Liver (tissue), 3 donors: ENCODE results near the gene KCNIP1.

Experiments used
- CTCF ChIP-seq: fragments of 150-350 bp; IDR thresholded peaks from 2 replicates; pipeline ENCODE4 v1.5.1; 2017; ENCODE audit warnings: improper control_type of control experiment, low read depth, low read length; ENCODE audit not compliant: missing input control
- EGR1 ChIP-seq, 2 donors: IDR thresholded peaks; 2 replicates each; pipeline ENCODE4 v1.6.1; 2016 to 2018; ENCODE audit warnings: antibody characterized with exemption in 2 of 2, low read depth in 2 of 2
- FOXA1 ChIP-seq: IDR thresholded peaks from 2 replicates; pipeline ENCODE4 v1.6.1; 2016; ENCODE audit warnings: antibody characterized with exemption
- GABPA ChIP-seq, 2 donors: IDR thresholded peaks in 1 of 2; conservative IDR thresholded peaks in 1 of 2; 2 replicates each; pipeline ENCODE4 v1.6.1; 2016; ENCODE audit warnings: antibody characterized with exemption in 2 of 2, mild to moderate bottlenecking in 1 of 2, moderate library complexity in 1 of 2
- HNF4G ChIP-seq: IDR thresholded peaks from 2 replicates; pipeline ENCODE4 v1.6.1; 2016; ENCODE audit warnings: antibody characterized with exemption
- JUND ChIP-seq, 2 donors: IDR thresholded peaks; 2 replicates each; pipeline ENCODE4 v1.6.1; 2016; ENCODE audit warnings: antibody characterized with exemption in 2 of 2
- MAX ChIP-seq: IDR thresholded peaks from 2 replicates; pipeline ENCODE4 v1.6.1; 2016; ENCODE audit warnings: antibody characterized with exemption
- REST ChIP-seq: IDR thresholded peaks from 2 replicates; pipeline ENCODE4 v1.6.1; 2016; ENCODE audit warnings: antibody characterized with exemption, mild to moderate bottlenecking
- RXRA ChIP-seq, 2 donors: IDR thresholded peaks; 2 replicates each; pipeline ENCODE4 v1.6.1; 2017 to 2018; ENCODE audit warnings: antibody characterized with exemption in 2 of 2, mild to moderate bottlenecking in 1 of 2
- SP1 ChIP-seq: IDR thresholded peaks from 2 replicates; pipeline ENCODE4 v1.6.1; 2018; ENCODE audit warnings: antibody characterized with exemption, mild to moderate bottlenecking
- TAF1 ChIP-seq: conservative IDR thresholded peaks from 2 replicates; pipeline ENCODE4 v1.6.1; 2016; ENCODE audit warnings: antibody characterized with exemption, mild to moderate bottlenecking
- ZBTB33 ChIP-seq: IDR thresholded peaks from 2 replicates; pipeline ENCODE4 v1.6.1; 2016; ENCODE audit warnings: antibody characterized with exemption
- donor health status: healthy.
- donor health status: healthy.

- TF ChIP-seq CTCF, result no peak
- TF ChIP-seq GABPA (IDR thresholded peaks at IDR 0.05 in 1 of 2, conservative IDR thresholded peaks at IDR 0.05 in 1 of 2), result no peak
- TF ChIP-seq RXRA (IDR thresholded peaks at IDR 0.05), result no peak
- TF ChIP-seq REST, result no peak
- TF ChIP-seq JUND (IDR thresholded peaks at IDR 0.05), result no peak
- no peak for TF ChIP-seq FOXA1
- no peak for TF ChIP-seq ZBTB33
- TF ChIP-seq EGR1 (IDR thresholded peaks at IDR 0.05; ENCODE audit: low read depth in 2 of 2), result no peak
- no peak for TF ChIP-seq SP1
- TF ChIP-seq TAF1, result no peak
- no peak for TF ChIP-seq MAX
- TF ChIP-seq HNF4G, result no peak
Observed at GRCh38 chr5:170545313-170545712, 41.5 kb downstream of the KCNIP1 start.
